CD14-positive monocyte (primary cell): ENCODE measurements around the gene LSM5. TPM values are rescaled to one million over a fixed set of nuclear protein-coding genes. Genes with fewer than 3 reads are reported as not detected.
"Not testable (repeated sequence)": the region's sequence is repeated elsewhere in the genome, so short reads cannot be mapped to it uniquely, and the experiment has no call there.

Experiments
- DNase-seq, 3 donors: peaks; one replicate each; pipeline ENCODE4 v3.0.0-alpha.2; 2011 to 2022
- H2AFZ ChIP-seq: 2 replicates; pipeline ENCODE4 v1.6.0; 2012; ENCODE audit warnings: mild to moderate bottlenecking, low read depth, low read length, inconsistent platforms; ENCODE audit not compliant: insufficient read depth, poor library complexity, severe bottlenecking
- H3K27ac ChIP-seq, 2 donors: 1 replicate in 1 of 2; 2 replicates in 1 of 2; pipeline ENCODE4 v1.5.1; 2012 to 2013; ENCODE audit warnings: low read length in 2 of 2, control low read depth in 1 of 2, inconsistent platforms in 1 of 2, low read depth in 1 of 2, mild to moderate bottlenecking in 1 of 2
- H3K27me3 ChIP-seq, 2 donors: one replicate each; pipeline versions ENCODE4 v1.6.0 to v1.6.1; 2011 to 2013; ENCODE audit warnings: low read length in 2 of 2; ENCODE audit not compliant: control insufficient read depth in 2 of 2, insufficient read depth in 2 of 2
- H3K36me3 ChIP-seq, 2 donors: replicated peaks in 1 of 2; 1 replicate in 1 of 2; 2 replicates in 1 of 2; pipeline versions ENCODE4 v1.5.1 to v1.6.1; 2012 to 2013; ENCODE audit warnings: low read length in 2 of 2, control low read depth in 1 of 2, inconsistent platforms in 1 of 2, mild to moderate bottlenecking in 1 of 2; ENCODE audit not compliant: insufficient read depth in 2 of 2, control insufficient read depth in 1 of 2
- H3K4me1 ChIP-seq, 2 donors: 1 replicate in 1 of 2; 2 replicates in 1 of 2; pipeline versions ENCODE4 v1.5.1 to v1.6.1; 2012 to 2013; ENCODE audit warnings: low read length in 2 of 2, control low read depth in 1 of 2, inconsistent platforms in 1 of 2, mild to moderate bottlenecking in 1 of 2, moderate library complexity in 1 of 2; ENCODE audit not compliant: insufficient read depth in 2 of 2, control insufficient read depth in 1 of 2
- H3K4me2 ChIP-seq: replicated peaks from 2 replicates; pipeline ENCODE3; 2012; ENCODE audit warnings: low read length, moderate library complexity, mild to moderate bottlenecking; ENCODE audit not compliant: poor library complexity, severe bottlenecking; ENCODE audit errors: extremely low read depth
- H3K4me3 ChIP-seq, 3 experiments: fragments of 200-600 bp in 1 of 3; sonication (generic) in 1 of 3; replicated peaks in 1 of 3; 1 replicate in 2 of 3; 2 replicates in 1 of 3; pipeline ENCODE4 v1.5.1; 2011 to 2013; ENCODE audit warnings: low read length in 3 of 3, mild to moderate bottlenecking in 3 of 3, control low read depth in 2 of 3, low read depth in 2 of 3, inconsistent platforms in 1 of 3, moderate library complexity in 1 of 3
- H3K79me2 ChIP-seq: 2 replicates; pipeline ENCODE4 v1.6.0; 2012; ENCODE audit warnings: mild to moderate bottlenecking, control low read depth, inconsistent platforms, low read length, moderate library complexity; ENCODE audit not compliant: insufficient read depth
- H3K9ac ChIP-seq: 2 replicates; pipeline ENCODE4 v1.6.0; 2017; ENCODE audit warnings: low read length, mild to moderate bottlenecking; ENCODE audit not compliant: insufficient read depth, poor library complexity, severe bottlenecking
- H3K9me3 ChIP-seq, 2 donors: replicated peaks in 1 of 2; 1 replicate in 1 of 2; 2 replicates in 1 of 2; pipeline versions ENCODE4 v1.5.1 to v1.6.1; 2012 to 2013; ENCODE audit warnings: low read length in 2 of 2, control low read depth in 1 of 2; ENCODE audit not compliant: control insufficient read depth in 1 of 2, insufficient read depth in 1 of 2
- H4K20me1 ChIP-seq: 2 replicates; pipeline ENCODE4 v1.6.0; 2012; ENCODE audit warnings: mild to moderate bottlenecking, low read length, control low read depth, moderate library complexity; ENCODE audit not compliant: insufficient read depth
- H3K27ac Mint-ChIP-seq, 7 donors: one replicate each; pipeline ENCODE4 v1.8.0; 2020; ENCODE audit warnings: mild to moderate bottlenecking in 7 of 7, mixed read lengths in 7 of 7, moderate library complexity in 6 of 7, inconsistent platforms in 2 of 7
- H3K27me3 Mint-ChIP-seq, 3 donors: one replicate each; pipeline ENCODE4 v1.8.0; 2021 to 2022; ENCODE audit warnings: low read depth in 3 of 3, mild to moderate bottlenecking in 3 of 3, mixed read lengths in 3 of 3, moderate library complexity in 3 of 3, inconsistent platforms in 1 of 3
- H3K36me3 Mint-ChIP-seq, 2 donors: one replicate each; pipeline ENCODE4 v1.8.0; 2020; ENCODE audit warnings: mixed read lengths in 2 of 2, inconsistent platforms in 1 of 2, mild to moderate bottlenecking in 1 of 2
- H3K4me1 Mint-ChIP-seq: one replicate; pipeline ENCODE4 v1.8.0; 2020; ENCODE audit warnings: mild to moderate bottlenecking, mixed read lengths
- H3K4me3 Mint-ChIP-seq, 2 donors: one replicate each; pipeline ENCODE4 v1.8.0; 2020; ENCODE audit warnings: mild to moderate bottlenecking in 2 of 2, mixed read lengths in 2 of 2, moderate library complexity in 1 of 2
- H3K9me3 Mint-ChIP-seq, 7 donors: one replicate each; pipeline ENCODE4 v1.8.0; 2020 to 2022; ENCODE audit warnings: mixed read lengths in 7 of 7, mild to moderate bottlenecking in 6 of 7, moderate library complexity in 6 of 7, inconsistent platforms in 2 of 7
- CTCF ChIP-seq: fragments of 200-600 bp; IDR thresholded peaks from one replicate; pipeline ENCODE4 v1.8.0; 2022; ENCODE audit warnings: antibody characterized with exemption, mild to moderate bottlenecking
- WGBS: methylation state at CpG from one replicate; pipeline ENCODE4 v1.1.5; 2013; ENCODE audit warnings: missing lambda C conversion rate; ENCODE audit not compliant: insufficient coverage; 5-methylcytosine and 5-hydroxymethylcytosine counted together
- intact Hi-C, 2 donors: fragments of 100-400 bp; cut with micrococcal nuclease; formaldehyde crosslinking; loops; one replicate each; pipeline versions ENCODE4 v1.15.0 to v1.15.1; 2023
- polyA plus RNA-seq, 3 donors: library from polyadenylated mRNA; depleted of rRNA in 1 of 3; unstranded in 2 of 3; stranded (reverse) in 1 of 3; fragments of 300-500 nt in 2 of 3; fragments of >200 nt in 1 of 3; fragmentation: Illumina TruSeq in 2 of 3; gene quantifications; 1 replicate in 2 of 3; 2 replicates in 1 of 3; pipeline ENCODE4 v1.2.3, GENCODE V29; 2012 to 2021

LSM5 gene
- polyA plus RNA-seq, 3 donors, result 16.4 to 81.1 (median 78.2) TPM

DNA sequence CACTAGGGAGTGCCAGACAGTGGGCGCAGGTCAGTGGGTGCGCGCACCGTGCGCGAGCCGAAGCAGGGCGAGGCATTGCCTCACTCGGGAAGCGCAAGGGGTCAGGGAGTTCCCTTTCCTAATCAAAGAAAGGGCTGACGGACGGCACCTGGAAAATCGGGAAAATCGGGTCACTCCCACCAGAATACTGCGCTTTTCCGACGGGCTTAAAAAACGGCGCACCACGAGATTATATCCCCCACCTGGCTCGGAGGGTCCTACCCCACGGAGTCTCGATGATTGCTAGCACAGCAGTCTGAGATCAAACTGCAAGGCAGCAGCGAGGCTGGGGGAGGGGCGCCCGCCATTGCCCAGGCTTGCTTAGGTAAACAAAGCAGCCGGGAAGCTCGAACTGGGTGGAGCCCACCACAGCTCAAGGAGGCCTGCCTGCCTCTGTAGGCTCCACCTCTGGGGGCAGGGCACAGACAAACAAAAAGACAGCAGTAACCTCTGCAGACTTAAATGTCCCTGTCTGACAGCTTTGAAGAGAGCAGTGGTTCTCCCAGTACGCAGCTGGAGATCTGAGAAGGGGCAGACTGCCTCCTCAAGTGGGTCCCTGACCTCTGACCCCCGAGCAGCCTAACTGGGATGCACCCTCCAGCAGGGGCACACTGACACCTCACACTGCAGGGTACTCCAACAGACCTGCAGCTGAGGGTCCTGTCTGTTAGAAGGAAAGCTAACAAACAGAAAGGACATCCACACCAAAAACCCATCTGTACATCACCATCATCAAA lies 25.4 kb downstream of the LSM5 start:
- H3K27ac Mint-ChIP-seq, H3K4me3 Mint-ChIP-seq, H3K4me2 ChIP-seq, H4K20me1 ChIP-seq, H3K79me2 ChIP-seq, H3K4me1 Mint-ChIP-seq, H3K9ac ChIP-seq, intact Hi-C loops, H3K4me3 ChIP-seq, H3K9me3 Mint-ChIP-seq, H3K27me3 Mint-ChIP-seq, H3K36me3 Mint-ChIP-seq, H3K27me3 ChIP-seq, H2AFZ ChIP-seq, H3K36me3 ChIP-seq, H3K4me1 ChIP-seq, DNase-seq, H3K9me3 ChIP-seq, H3K27ac ChIP-seq: not testable (repeated sequence)
- WGBS, result 96% methylated on average over 12 of the region's 30 CpGs

DNA sequence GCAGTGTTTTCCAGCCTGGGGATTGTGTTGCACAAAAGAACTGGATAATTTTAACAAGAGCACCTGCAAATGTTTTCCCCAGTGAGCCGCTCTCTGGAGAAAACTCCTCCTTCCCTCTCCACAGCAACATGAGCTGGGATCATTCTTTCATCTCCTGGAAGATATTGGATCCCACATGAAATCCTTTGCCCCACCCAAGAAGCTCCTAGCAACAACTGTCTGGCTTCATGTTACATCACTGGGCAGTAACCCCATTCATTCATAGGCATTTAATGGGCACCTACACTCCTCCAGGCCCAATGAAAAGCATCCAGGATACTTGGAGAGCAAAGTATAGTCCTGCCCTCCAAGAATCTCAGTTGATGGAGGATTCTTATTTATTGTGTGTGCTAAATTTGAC lies 27.2 kb downstream of the LSM5 start:
- H3K4me1 ChIP-seq, result no peaks in the 10 kb centered on the region
- Mint-ChIP-seq H3K4me3 (no peak overlapping the region), H3K36me3 (no peaks in the 10 kb centered on the region), H3K4me1 (no peaks in the 10 kb centered on the region), H3K9me3 (peaks cover 0 to 2% (median 0%) of the 10 kb centered on the region in 7 donors), H3K27ac (no peak overlapping the region), H3K27me3 (peaks cover 0 to 4% (median 0%) of the 10 kb centered on the region in 3 donors)
- no peak overlapping the region for H3K27ac ChIP-seq
- no peak overlapping the region for H3K4me3 ChIP-seq
- TF ChIP-seq CTCF, result no peak
- no peaks in the 10 kb centered on the region for H3K9me3 ChIP-seq
- 90% methylated on average over 1 of the region's 1 CpG for WGBS
- H2AFZ ChIP-seq, result no peak overlapping the region
- no peak overlapping the region for H3K4me2 ChIP-seq
- H3K79me2 ChIP-seq, result no peaks in the 10 kb centered on the region
- no peaks in the 10 kb centered on the region for H4K20me1 ChIP-seq
- DNase-seq, result no peak
- H3K36me3 ChIP-seq, result no peaks in the 10 kb centered on the region
- no peaks in the 10 kb centered on the region for H3K27me3 ChIP-seq
- no peak overlapping the region for H3K9ac ChIP-seq
- intact Hi-C loops, result no loop called here
